ENCODE data around the gene PLCD3.
A peak's percentile ranks its signal among the peaks of the same experiment; 100 is the strongest.

The PLCD3 gene

GRCh38 chr17:45149037-45149668 lies 16.8 kb upstream of the PLCD3 start:
- DNase-seq, result peak; percentile 71

DNA sequence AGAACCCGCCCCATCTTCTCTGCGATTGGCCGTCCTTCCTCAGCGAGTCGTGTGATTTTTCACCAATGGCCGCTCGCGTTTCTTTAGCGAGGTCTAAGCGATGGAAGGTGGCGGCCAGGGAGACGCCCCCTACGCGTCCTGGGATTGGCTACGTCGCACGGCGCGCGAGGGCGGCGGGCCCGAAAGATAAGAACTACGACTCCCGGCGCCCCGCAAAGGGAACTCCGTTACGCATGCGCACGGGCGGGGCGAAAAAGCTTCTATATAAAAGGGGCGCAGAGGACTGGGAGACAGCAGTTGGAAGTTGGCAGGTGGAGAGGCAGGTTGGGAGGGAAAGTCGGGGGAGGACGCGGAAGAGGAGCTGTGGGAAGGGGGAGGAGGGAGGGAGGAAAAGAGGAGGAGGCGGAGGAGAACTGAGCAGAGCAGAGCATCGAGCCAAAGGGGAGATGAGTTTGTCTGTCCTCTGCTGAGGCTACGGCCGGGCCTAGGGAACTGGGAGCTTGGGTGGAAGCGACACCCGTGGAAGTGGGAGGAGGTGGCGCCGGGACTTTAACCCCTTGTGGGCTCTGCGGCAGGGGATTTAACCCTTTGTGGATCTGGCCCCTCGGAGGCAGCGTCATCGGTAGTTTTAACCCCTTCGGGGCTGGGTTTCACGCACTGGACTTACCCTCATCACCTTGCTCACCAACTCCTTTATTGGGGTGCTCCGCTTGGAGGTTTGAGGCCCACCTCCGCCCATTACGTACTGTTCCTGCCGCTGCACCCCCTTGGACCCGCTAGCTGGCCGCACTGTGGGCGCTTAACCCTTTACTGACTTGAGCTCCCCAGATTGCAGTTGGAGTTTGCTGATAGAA lies 16.1 kb upstream of the PLCD3 start, which contains the start of gene HEXIM1:
Gene HEXIM1, plus strand, starts transcription at position 293 of the 854 bp plus-strand sequence. CDS start 716 bp downstream, outside the sequence.
- peak; percentile 100 for DNase-seq

DNA sequence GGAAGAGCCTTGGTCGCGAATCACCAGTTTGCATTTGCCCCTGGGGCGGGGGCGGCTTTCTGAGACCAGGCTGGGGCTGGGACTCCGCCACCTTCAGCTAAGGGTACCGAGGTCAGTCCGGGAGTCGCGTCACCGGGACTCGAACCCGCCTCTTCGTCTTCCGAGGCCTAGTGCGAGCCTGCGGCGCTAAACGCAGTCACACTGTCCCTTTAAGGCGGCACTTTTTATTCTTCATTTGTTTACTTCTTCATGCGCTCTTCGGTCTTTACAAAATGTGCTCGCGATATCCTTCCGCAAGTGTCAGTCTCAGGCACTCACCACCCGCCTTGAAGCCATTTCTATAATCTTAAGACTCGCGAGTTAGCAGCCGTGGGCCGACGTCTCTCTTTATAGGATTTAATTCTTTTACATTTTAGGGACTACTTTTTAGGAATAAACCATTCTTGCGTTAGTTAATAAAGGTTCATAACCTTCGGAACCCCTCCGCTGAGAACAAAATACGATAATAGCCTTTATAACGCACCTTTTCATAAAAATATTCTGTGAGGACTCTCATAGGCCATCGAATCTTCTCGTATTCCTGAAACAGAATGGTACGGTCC lies 15.4 kb upstream of the PLCD3 start:
- DNase-seq, result peak; percentile 90

DNA sequence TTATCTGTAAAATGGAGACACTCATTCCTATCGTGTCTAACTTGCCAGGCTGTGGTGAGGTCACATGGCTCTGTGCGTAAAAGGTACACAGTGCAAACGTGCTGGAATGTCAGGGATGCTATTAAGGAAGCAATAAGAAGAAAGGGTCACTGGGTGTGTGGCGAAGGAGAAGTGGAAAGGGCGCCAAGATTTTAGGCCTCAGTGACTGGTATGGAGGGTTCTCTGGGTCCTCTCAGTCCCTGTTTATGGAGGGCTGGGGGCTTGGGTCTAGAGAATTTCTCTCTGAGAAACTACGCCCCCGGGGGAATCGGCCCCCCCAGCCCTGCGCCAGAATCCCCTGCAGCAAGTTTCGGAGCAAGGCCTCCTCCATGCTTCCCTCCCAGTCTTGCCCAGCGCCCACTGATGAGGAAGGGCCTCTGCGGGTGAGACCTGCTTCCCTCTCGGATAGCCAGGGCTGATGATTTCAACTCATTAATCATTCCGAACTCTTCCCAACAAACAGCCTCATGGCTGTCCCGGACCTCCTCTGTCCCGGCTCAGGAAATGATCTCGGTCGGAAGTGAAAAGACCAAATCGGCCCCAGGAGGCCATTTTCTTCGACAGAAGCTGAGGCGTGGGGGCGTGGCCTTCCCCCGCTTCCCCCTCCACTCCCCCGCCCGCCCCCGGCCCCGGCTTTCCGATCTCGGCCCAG lies 14.7 kb upstream of the PLCD3 start:
- DNase-seq, result no peak

- no peak for DNase-seq
Observed at GRCh38 chr17:45146592-45146889, 14.2 kb upstream of the PLCD3 start.

DNA sequence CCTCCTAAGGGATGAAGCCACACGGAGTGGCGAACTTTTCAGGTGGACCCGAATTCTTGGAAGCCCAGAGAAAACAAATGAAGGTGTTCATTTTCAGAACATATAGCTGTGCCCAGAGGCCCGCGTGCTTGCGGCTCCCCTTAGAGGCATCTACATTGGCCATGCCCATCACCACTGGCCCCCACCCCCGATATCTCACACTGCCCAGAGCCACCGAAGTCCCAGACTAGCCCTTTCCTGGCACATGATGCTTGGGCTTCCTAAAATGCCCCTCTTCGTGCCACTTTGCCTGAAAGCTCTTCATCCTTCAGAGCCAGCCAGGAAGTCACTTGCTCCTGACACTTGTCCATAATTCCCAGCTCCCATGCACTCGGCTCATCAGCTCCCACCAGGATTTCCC lies 13.9 kb upstream of the PLCD3 start:
- DNase-seq, result no peak

GRCh38 chr17:45145035-45145389 lies 12.7 kb upstream of the PLCD3 start:
- no peak for DNase-seq

DNA sequence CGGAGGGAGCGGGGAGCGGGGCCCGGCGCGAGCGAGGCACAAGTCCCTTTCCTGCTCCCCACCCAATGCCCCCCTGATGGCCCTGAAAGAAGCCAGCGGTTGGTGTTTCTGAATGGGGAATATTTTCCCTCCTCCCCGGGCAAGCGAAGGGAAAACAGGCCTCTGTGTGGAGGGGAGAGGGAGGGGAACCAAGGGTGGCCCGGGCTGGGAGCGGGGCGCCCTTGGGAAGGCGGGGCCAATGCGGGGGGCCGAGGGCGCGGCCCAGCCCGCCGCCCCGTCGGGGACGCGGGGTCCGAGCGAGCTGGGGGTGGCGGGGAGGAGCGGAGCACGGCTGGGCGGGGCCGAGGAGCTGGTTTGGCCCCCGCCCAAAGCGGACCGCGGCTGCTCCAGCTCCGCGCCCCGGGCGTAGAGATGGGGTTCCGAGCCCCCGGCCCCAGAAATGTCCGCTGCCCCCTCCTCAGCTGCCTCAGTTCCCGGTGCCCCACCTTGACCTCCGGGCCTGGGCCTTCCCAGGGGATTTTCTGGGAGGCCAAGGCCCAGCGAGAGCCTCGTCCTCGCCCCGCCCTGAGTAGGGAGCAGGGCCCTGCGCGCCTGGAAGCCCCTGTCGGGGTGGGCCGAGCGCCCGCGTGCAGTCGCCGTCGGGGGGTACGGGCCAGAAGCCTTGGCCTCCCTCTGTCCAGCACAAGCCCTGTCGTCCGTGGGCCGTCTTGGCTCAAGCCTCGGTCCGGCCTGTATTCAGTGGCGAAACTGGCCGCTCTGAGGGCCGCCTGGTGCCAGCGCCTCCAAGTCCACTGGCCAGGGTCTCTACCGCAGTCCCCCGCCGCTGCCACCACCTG lies 12.1 kb upstream of the PLCD3 start:
- no peak for DNase-seq

DNA sequence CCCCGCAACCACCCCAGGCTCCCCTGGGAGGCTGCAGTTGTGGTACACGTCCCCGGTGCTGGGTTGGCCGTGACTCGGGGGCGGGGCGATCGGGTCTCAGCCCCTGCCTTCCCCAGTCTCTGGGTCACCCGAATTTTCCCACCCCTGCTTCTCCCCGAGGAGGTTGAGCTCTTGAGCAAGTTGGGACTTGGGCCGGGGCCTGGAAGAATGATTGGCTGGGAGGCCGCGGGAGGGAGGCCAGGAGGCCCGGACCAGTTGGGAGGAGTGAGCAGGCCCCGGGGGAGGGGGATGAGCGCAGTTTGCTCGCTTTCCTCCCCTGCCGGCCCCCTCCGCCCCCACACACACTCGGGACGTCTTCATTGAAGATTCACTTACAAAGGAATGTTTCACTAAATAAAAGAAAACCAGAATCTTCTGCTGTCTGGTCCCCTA lies 11.5 kb upstream of the PLCD3 start:
- DNase-seq, result no peak

GRCh38 chr17:45143094-45143670 lies 10.9 kb upstream of the PLCD3 start:
- DNase-seq, result no peak

- no peak for DNase-seq
Observed at GRCh38 chr17:45139533-45139920, 7.2 kb upstream of the PLCD3 start.

- no peak for DNase-seq
Observed at GRCh38 chr17:45138911-45139532, 6.7 kb upstream of the PLCD3 start.

DNA sequence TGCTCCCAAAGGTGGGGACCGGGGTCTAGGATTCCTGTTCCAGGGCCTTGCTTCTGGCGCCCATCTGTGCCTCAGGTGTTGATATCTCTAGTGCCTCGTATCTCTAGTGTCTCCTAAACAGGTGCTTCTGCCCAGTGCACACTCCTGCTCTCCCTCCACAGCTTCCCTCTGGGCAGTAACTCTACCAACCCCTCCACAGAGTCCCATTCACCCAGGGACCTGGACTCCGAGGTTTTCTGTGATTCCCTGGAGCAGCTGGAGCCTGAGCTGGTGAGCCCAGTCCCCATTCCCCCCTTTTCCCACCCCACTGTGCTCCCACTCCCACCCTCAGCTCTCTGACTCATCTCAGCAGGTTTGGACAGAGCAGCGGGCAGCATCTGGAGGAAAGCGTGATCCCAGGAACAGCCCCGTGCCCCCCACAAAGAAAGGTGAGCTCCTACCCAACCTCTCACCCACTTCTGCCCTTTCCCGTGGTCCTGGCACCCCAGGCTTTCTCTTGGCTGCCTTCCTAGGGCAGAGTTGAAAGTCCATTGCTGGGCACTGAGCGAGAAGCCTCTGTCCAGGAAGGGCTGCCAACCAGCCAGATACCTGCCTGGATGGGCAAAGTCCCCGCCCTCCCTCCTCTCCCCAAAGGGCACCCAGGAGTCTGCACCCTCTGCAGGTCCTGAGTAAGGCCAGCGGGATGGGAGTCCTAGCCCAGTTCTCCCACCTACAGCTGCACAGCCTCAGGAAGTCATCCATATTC lies 5.4 kb upstream of the PLCD3 start:
- no peak for DNase-seq

DNA sequence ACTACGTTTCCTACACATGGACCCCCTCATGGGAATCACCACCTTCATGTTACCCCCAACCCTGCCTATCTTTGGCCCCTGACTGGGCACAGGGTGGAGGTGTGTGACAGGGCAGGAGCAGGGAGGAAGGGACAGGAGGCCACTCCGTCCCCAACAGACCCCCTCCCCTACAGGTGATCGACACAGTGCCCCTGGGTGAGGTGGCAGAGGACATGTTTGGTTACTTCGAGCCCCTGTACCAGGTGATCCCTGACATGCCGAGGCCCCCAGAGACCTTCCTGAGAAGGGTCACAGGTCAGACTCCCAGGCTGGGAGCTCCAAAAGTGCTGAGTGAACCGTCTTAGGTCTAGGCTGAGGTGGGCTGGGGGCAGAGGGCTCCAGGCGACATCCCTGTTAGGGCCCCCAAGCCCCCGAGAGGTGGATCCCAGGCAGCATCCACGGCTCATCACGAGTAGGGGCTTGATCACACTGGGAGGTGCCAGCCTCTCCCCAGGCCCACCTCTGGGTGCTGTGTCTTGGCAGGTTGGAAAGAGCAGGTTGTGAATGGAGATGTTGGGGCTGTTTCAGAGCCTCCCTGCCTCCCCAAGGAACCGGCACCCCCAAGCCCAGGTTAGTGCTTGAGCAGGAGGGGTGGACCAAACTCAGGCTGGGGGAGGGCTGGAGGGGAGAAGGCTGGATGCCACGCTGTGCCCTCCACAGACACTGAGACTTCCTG lies 4.7 kb upstream of the PLCD3 start:
- DNase-seq, result no peak

- DNase-seq, result no peak
Observed at GRCh38 chr17:45135978-45136791, 3.9 kb upstream of the PLCD3 start.

GRCh38 chr17:45135192-45135977 lies 3.1 kb upstream of the PLCD3 start, which contains the start of gene ACBD4:
Gene ACBD4 (plus strand): TSS chr17:45135687. CDS start chr17:45136145, 458 bp downstream.
- DNase-seq, result peak; percentile 95

DNA sequence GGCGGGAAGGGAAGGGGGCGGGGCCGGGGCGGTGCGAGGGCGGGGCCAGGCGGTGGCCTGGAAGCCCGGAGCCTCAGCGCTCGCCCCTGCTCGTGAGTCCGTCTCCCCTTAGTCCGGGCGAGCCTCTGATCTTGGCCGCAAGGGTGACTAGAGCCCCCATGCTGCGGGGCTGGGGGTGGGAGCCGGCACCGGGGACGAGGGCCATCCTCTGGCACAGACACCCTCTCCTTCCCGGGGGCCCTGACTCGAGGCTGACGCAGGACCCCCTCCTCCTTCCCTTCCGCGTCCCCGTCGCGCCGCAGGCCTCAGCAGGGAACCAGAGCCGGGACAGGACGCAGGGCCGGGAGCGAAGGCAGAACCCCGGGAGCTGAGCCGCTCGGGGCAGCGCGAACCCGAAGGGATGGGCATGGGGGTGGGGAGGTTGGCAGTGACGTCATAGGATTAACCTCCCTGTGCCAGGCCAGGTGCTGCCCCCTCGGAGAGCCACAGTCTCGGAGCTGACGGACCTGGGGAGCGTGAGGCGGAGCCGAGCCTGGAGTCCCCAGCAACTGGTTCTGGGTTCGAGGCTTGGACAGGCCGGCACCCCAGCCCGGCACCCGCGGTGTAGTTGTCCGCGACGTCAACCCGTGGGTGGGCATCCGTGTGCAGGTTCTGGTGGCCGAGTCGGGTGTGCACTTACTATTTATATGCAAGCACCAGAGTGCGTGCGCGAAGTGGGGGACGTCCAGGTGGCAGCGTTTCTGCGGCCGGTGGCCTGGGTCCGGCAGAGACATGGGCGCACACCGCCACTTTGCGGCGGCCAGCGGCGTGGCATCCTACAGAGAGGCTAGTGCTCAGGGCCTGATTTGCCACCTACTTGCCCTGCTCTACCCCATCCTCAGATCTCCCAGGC lies 503 bp upstream of the PLCD3 start:
- DNase-seq, result peak; percentile 51

Data from amniotic stem cell (primary cell).